SU-DHL-6 (cell line): Measurements from ENCODE around the gene DPP8.

Experiments
- EZH2phosphoT487 ChIP-seq: fragments of 200-600 bp; sonication (generic), shearing (Covaris generic); conservative IDR thresholded peaks from 2 replicates; pipeline ENCODE4 v1.6.1; 2018; ENCODE audit warnings: mild to moderate bottlenecking, antibody characterized with exemption, low read length, moderate library complexity, mixed read lengths
- TF ChIP-seq, protein P1 (sequence below): fragments of 200-600 bp; sonication (generic); IDR thresholded peaks from one replicate; pipeline ENCODE4 v1.5.1; 2017; ENCODE audit warnings: antibody characterized with exemption, mild to moderate bottlenecking, low read length, moderate library complexity; ENCODE audit not compliant: insufficient read depth, poor library complexity, severe bottlenecking

DNA sequence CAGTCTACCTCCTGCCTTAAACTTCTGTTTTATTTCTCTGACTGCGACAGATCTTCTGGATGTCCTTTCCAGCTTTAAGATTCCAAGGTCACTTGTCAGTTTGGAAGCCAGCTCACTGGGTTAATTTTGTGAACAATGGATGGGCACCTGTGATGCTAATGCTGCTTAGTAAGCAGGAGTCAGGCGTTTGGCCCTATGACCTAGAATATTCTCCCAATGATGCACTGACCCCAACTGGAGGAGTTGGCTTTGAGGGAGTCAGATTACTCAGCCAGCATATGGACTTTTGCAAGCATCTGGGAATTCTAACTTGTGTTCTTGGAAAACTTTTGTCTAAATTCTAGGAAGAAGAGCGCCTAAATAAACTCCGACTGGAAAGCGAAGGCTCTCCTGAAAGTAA, 40.8 kb upstream of the DPP8 start:
- TF ChIP-seq, protein P1, sequence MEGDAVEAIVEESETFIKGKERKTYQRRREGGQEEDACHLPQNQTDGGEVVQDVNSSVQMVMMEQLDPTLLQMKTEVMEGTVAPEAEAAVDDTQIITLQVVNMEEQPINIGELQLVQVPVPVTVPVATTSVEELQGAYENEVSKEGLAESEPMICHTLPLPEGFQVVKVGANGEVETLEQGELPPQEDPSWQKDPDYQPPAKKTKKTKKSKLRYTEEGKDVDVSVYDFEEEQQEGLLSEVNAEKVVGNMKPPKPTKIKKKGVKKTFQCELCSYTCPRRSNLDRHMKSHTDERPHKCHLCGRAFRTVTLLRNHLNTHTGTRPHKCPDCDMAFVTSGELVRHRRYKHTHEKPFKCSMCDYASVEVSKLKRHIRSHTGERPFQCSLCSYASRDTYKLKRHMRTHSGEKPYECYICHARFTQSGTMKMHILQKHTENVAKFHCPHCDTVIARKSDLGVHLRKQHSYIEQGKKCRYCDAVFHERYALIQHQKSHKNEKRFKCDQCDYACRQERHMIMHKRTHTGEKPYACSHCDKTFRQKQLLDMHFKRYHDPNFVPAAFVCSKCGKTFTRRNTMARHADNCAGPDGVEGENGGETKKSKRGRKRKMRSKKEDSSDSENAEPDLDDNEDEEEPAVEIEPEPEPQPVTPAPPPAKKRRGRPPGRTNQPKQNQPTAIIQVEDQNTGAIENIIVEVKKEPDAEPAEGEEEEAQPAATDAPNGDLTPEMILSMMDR, result no peak
- no peak for TF ChIP-seq EZH2phosphoT487
